ENCODE measurements around the gene VPS26B. TPM values are rescaled to one million over a fixed set of nuclear protein-coding genes. Genes with fewer than 3 reads are reported as not detected.

Gene VPS26B
- total RNA-seq, 1 experiment from 2014 or later = 29.3 TPM

- no peak for TF ChIP-seq MLX (CRISPR knock-in tag; IDR thresholded peaks at IDR 0.05)
- TF ChIP-seq SOX15 (CRISPR knock-in tag; IDR thresholded peaks at IDR 0.05) = no peak
- TF ChIP-seq RORB (CRISPR knock-in tag; IDR thresholded peaks at IDR 0.05) = no peak
- TF ChIP-seq ZNF423 (CRISPR knock-in tag; IDR thresholded peaks at IDR 0.05) = no peak
- no peak for TF ChIP-seq GRHL2 (CRISPR knock-in tag; IDR thresholded peaks at IDR 0.05; ENCODE audit: insufficient replicate concordance, severe bottlenecking)
- no peak for TF ChIP-seq GTF2I (CRISPR knock-in tag; conservative IDR thresholded peaks at IDR 0.05)
- TF ChIP-seq NFE2L1 (CRISPR knock-in tag; IDR thresholded peaks at IDR 0.05) = no peak; the same call in 1 of the 2 replicates
- TF ChIP-seq JAZF1 (CRISPR knock-in tag; IDR thresholded peaks at IDR 0.05) = no peak
- 0 out of 2 replicates have a peak, but pooled peaks have one; percentile 61 for TF ChIP-seq CREM (CRISPR knock-in tag; IDR thresholded peaks at IDR 0.05)
- no peak for TF ChIP-seq ZNF263 (CRISPR knock-in tag; IDR thresholded peaks at IDR 0.05; ENCODE audit: low read depth)
These were observed 52.1 kb downstream of the VPS26B start (continued) for GRCh38 chr11:134276396-134277182.

- Mint-ChIP-seq H3K27ac (peak overlapping the region; percentile 94), H3K27me3 (ENCODE audit: low read depth) (no peaks in the 10 kb centered on the region), H3K4me3 (peak overlapping the region; percentile 96), H3K9me3 (no peaks in the 10 kb centered on the region), H3K36me3 (peaks cover 24% of the 10 kb centered on the region), H3K4me1 (peaks cover 51% of the 10 kb centered on the region)
- CTCF ChIA-PET = interaction anchor here (0.9 to 4.5 kb wide), 3 partner anchors 9 to 52 kb away, joined by 3 to 57 read pairs (median 22); partner anchors contain the start of genes NCAPD3 and VPS26B
- TF ChIP-seq USF1 (CRISPR knock-in tag; IDR thresholded peaks at IDR 0.05) (0 out of 2 replicates have a peak, but pooled peaks have one; percentile 6), PRDM15 (CRISPR knock-in tag; IDR thresholded peaks at IDR 0.05) (0 out of 2 replicates have a peak, but pooled peaks have one; percentile 5), ZNF423 (CRISPR knock-in tag; IDR thresholded peaks at IDR 0.05) (no peak), JUN (CRISPR knock-in tag; IDR thresholded peaks at IDR 0.05) (no peak), USF2 (CRISPR knock-in tag; IDR thresholded peaks at IDR 0.05) (peak; percentile 28; the same call in 1 of the 2 replicates)
- POLR2A ChIA-PET = no interaction called here
- ATAC-seq (peak; percentile 6), DNase-seq (ENCODE audit: low spot score) (peak; percentile 53)
These were observed 52.9 kb downstream of the VPS26B start for GRCh38 chr11:134277183-134278001.

- Mint-ChIP-seq H3K36me3 (peaks cover 31% of the 10 kb centered on the region), H3K27ac (no peak overlapping the region), H3K4me1 (peaks cover 41% of the 10 kb centered on the region), H3K4me3 (peak overlapping the region; percentile 96), H3K9me3 (no peaks in the 10 kb centered on the region), H3K27me3 (ENCODE audit: low read depth) (no peaks in the 10 kb centered on the region)
- DNase-seq (ENCODE audit: low spot score) = no peak
- ChIA-PET POLR2A (no interaction called here), CTCF (interaction anchor here (0.9 to 4.5 kb wide), 2 partner anchors 10 to 14 kb away, joined by 3 to 57 read pairs; no protein-coding TSS in a partner anchor)
- no peak for ATAC-seq
- TF ChIP-seq TCF7 (CRISPR knock-in tag; IDR thresholded peaks at IDR 0.05; ENCODE audit: low read depth) (no peak), PRDM15 (CRISPR knock-in tag; IDR thresholded peaks at IDR 0.05) (no peak), CTCF (IDR thresholded peaks at IDR 0.05) (no peak), ZNF138 (CRISPR knock-in tag; conservative IDR thresholded peaks at IDR 0.05) (no peak), ATF3 (CRISPR knock-in tag; conservative IDR thresholded peaks at IDR 0.05) (no peak), GRHL2 (CRISPR knock-in tag; IDR thresholded peaks at IDR 0.05; ENCODE audit: insufficient replicate concordance, severe bottlenecking) (no peak)
These were observed 53.9 kb downstream of the VPS26B start for GRCh38 chr11:134278356-134278755.
